ENCODE measurements around the gene MIER1.
"Not testable (repeated sequence)": the region's sequence is repeated elsewhere in the genome, so short reads cannot be mapped to it uniquely, and the experiment has no call there.

MIER1 gene

GRCh38 chr1:66940981-66941380 lies 16.2 kb downstream of the MIER1 start:
- Histone ChIP-seq H3K4me1 (ENCODE audit: control insufficient read depth, insufficient read depth, low read length) (no peaks in the 10 kb centered on the region), H3K27me3 (ENCODE audit: control insufficient read depth, insufficient read depth, low read length) (no peaks in the 10 kb centered on the region), H3K36me3 (ENCODE audit: control insufficient read depth, insufficient read depth, low read length) (no peaks in the 10 kb centered on the region), H3K9me3 (ENCODE audit: control insufficient read depth, insufficient read depth, low read length) (no peaks in the 10 kb centered on the region), H3K9ac (ENCODE audit: low read depth, low read length) (no peak overlapping the region), H3K4me3 (ENCODE audit: low read depth, low read length) (no peak overlapping the region)

GRCh38 chr1:66943361-66943969 lies 18.7 kb downstream of the MIER1 start:
- Histone ChIP-seq H3K9me3 (ENCODE audit: control insufficient read depth, insufficient read depth, low read length) (no peaks in the 10 kb centered on the region), H3K9ac (ENCODE audit: low read depth, low read length) (no peak overlapping the region), H3K4me1 (ENCODE audit: control insufficient read depth, insufficient read depth, low read length) (no peaks in the 10 kb centered on the region), H3K4me3 (ENCODE audit: low read depth, low read length) (no peak overlapping the region), H3K36me3 (ENCODE audit: control insufficient read depth, insufficient read depth, low read length) (no peaks in the 10 kb centered on the region), H3K27me3 (ENCODE audit: control insufficient read depth, insufficient read depth, low read length) (no peaks in the 10 kb centered on the region)

- no peak overlapping the region for H3K4me3 ChIP-seq (ENCODE audit: low read depth, low read length)
- H3K36me3 ChIP-seq (ENCODE audit: control insufficient read depth, insufficient read depth, low read length): no peaks in the 10 kb centered on the region
- no peak overlapping the region for H3K9ac ChIP-seq (ENCODE audit: low read depth, low read length)
- H3K4me1 ChIP-seq (ENCODE audit: control insufficient read depth, insufficient read depth, low read length): no peaks in the 10 kb centered on the region
- H3K9me3 ChIP-seq (ENCODE audit: control insufficient read depth, insufficient read depth, low read length): no peaks in the 10 kb centered on the region
- no peaks in the 10 kb centered on the region for H3K27me3 ChIP-seq (ENCODE audit: control insufficient read depth, insufficient read depth, low read length)
These were observed 19.8 kb downstream of the MIER1 start for GRCh38 chr1:66944330-66945274.

GRCh38 chr1:66945316-66945715 lies 20.5 kb downstream of the MIER1 start:
- H3K9me3 ChIP-seq (ENCODE audit: control insufficient read depth, insufficient read depth, low read length): no peaks in the 10 kb centered on the region
- H3K4me1 ChIP-seq (ENCODE audit: control insufficient read depth, insufficient read depth, low read length): no peaks in the 10 kb centered on the region
- no peaks in the 10 kb centered on the region for H3K36me3 ChIP-seq (ENCODE audit: control insufficient read depth, insufficient read depth, low read length)
- H3K27me3 ChIP-seq (ENCODE audit: control insufficient read depth, insufficient read depth, low read length): no peaks in the 10 kb centered on the region
- no peak overlapping the region for H3K9ac ChIP-seq (ENCODE audit: low read depth, low read length)
- H3K4me3 ChIP-seq (ENCODE audit: low read depth, low read length): no peak overlapping the region

- Histone ChIP-seq H3K9ac (ENCODE audit: low read depth, low read length) (no peak overlapping the region), H3K4me1 (ENCODE audit: control insufficient read depth, insufficient read depth, low read length) (no peaks in the 10 kb centered on the region), H3K4me3 (ENCODE audit: low read depth, low read length) (no peak overlapping the region), H3K27me3 (ENCODE audit: control insufficient read depth, insufficient read depth, low read length) (no peaks in the 10 kb centered on the region), H3K9me3 (ENCODE audit: control insufficient read depth, insufficient read depth, low read length) (no peaks in the 10 kb centered on the region), H3K36me3 (ENCODE audit: control insufficient read depth, insufficient read depth, low read length) (no peaks in the 10 kb centered on the region)
These were observed 22.5 kb downstream of the MIER1 start for GRCh38 chr1:66947267-66947666.

- H3K9ac ChIP-seq (ENCODE audit: low read depth, low read length): no peak overlapping the region
- H3K4me3 ChIP-seq (ENCODE audit: low read depth, low read length): no peak overlapping the region
- H3K4me1 ChIP-seq (ENCODE audit: control insufficient read depth, insufficient read depth, low read length): no peaks in the 10 kb centered on the region
- H3K27me3 ChIP-seq (ENCODE audit: control insufficient read depth, insufficient read depth, low read length): no peaks in the 10 kb centered on the region
- H3K9me3 ChIP-seq (ENCODE audit: control insufficient read depth, insufficient read depth, low read length): no peaks in the 10 kb centered on the region
- H3K36me3 ChIP-seq (ENCODE audit: control insufficient read depth, insufficient read depth, low read length): peaks cover 3% of the 10 kb centered on the region
These were observed 26.7 kb downstream of the MIER1 start for GRCh38 chr1:66951513-66951912.

GRCh38 chr1:66954208-66954607 lies 29.4 kb downstream of the MIER1 start:
- Histone ChIP-seq H3K9ac (ENCODE audit: low read depth, low read length) (no peak overlapping the region), H3K27me3 (ENCODE audit: control insufficient read depth, insufficient read depth, low read length) (no peaks in the 10 kb centered on the region), H3K36me3 (ENCODE audit: control insufficient read depth, insufficient read depth, low read length) (peaks cover 3% of the 10 kb centered on the region), H3K9me3 (ENCODE audit: control insufficient read depth, insufficient read depth, low read length) (no peaks in the 10 kb centered on the region), H3K4me3 (ENCODE audit: low read depth, low read length) (no peak overlapping the region), H3K4me1 (ENCODE audit: control insufficient read depth, insufficient read depth, low read length) (no peaks in the 10 kb centered on the region)

GRCh38 chr1:66957938-66958337 lies 33.1 kb downstream of the MIER1 start:
- H3K4me3 ChIP-seq (ENCODE audit: low read depth, low read length): no peak overlapping the region
- no peaks in the 10 kb centered on the region for H3K27me3 ChIP-seq (ENCODE audit: control insufficient read depth, insufficient read depth, low read length)
- H3K36me3 ChIP-seq (ENCODE audit: control insufficient read depth, insufficient read depth, low read length): peaks cover 4% of the 10 kb centered on the region
- no peak overlapping the region for H3K9ac ChIP-seq (ENCODE audit: low read depth, low read length)
- H3K4me1 ChIP-seq (ENCODE audit: control insufficient read depth, insufficient read depth, low read length): no peaks in the 10 kb centered on the region
- no peaks in the 10 kb centered on the region for H3K9me3 ChIP-seq (ENCODE audit: control insufficient read depth, insufficient read depth, low read length)

- H3K4me3 ChIP-seq (ENCODE audit: low read depth, low read length); H3K27me3 ChIP-seq (ENCODE audit: control insufficient read depth, insufficient read depth, low read length); H3K4me1 ChIP-seq (ENCODE audit: control insufficient read depth, insufficient read depth, low read length); H3K36me3 ChIP-seq (ENCODE audit: control insufficient read depth, insufficient read depth, low read length); H3K9me3 ChIP-seq (ENCODE audit: control insufficient read depth, insufficient read depth, low read length); H3K9ac ChIP-seq (ENCODE audit: low read depth, low read length): not testable (repeated sequence)
These were observed 41.5 kb downstream of the MIER1 start for GRCh38 chr1:66966188-66966873.

- Histone ChIP-seq H3K27me3 (ENCODE audit: control insufficient read depth, insufficient read depth, low read length) (no peaks in the 10 kb centered on the region), H3K36me3 (ENCODE audit: control insufficient read depth, insufficient read depth, low read length) (peaks cover 4% of the 10 kb centered on the region), H3K9me3 (ENCODE audit: control insufficient read depth, insufficient read depth, low read length) (no peaks in the 10 kb centered on the region), H3K4me1 (ENCODE audit: control insufficient read depth, insufficient read depth, low read length) (no peaks in the 10 kb centered on the region), H3K9ac (ENCODE audit: low read depth, low read length) (no peak overlapping the region), H3K4me3 (ENCODE audit: low read depth, low read length) (no peak overlapping the region)
These were observed 43.8 kb downstream of the MIER1 start for GRCh38 chr1:66968574-66968973.

- Histone ChIP-seq H3K27me3 (ENCODE audit: control insufficient read depth, insufficient read depth, low read length) (no peaks in the 10 kb centered on the region), H3K4me3 (ENCODE audit: low read depth, low read length) (no peak overlapping the region), H3K4me1 (ENCODE audit: control insufficient read depth, insufficient read depth, low read length) (no peaks in the 10 kb centered on the region), H3K36me3 (ENCODE audit: control insufficient read depth, insufficient read depth, low read length) (peaks cover 5% of the 10 kb centered on the region), H3K9ac (ENCODE audit: low read depth, low read length) (no peak overlapping the region), H3K9me3 (ENCODE audit: control insufficient read depth, insufficient read depth, low read length) (no peaks in the 10 kb centered on the region)
These were observed 53.4 kb downstream of the MIER1 start for GRCh38 chr1:66978201-66978600.

Measured in iPS-15b (cell line).